Stimulated activated CD8-positive, alpha-beta memory T cell treated with anti-CD3 and anti-CD28 coated beads, Interleukin-4, amount 100 ng/mL, for 48 hours (primary cell): Measurements from ENCODE around the gene ARPC2.

ENCODE experiments used
- DNase-seq: peaks from one replicate; pipeline ENCODE4 v3.0.0-alpha.2; 2020

ARPC2 gene

GRCh38 chr2:218255446-218255845 is 38.5 kb downstream of the ARPC2 start:
- DNase-seq = no peak

DNA sequence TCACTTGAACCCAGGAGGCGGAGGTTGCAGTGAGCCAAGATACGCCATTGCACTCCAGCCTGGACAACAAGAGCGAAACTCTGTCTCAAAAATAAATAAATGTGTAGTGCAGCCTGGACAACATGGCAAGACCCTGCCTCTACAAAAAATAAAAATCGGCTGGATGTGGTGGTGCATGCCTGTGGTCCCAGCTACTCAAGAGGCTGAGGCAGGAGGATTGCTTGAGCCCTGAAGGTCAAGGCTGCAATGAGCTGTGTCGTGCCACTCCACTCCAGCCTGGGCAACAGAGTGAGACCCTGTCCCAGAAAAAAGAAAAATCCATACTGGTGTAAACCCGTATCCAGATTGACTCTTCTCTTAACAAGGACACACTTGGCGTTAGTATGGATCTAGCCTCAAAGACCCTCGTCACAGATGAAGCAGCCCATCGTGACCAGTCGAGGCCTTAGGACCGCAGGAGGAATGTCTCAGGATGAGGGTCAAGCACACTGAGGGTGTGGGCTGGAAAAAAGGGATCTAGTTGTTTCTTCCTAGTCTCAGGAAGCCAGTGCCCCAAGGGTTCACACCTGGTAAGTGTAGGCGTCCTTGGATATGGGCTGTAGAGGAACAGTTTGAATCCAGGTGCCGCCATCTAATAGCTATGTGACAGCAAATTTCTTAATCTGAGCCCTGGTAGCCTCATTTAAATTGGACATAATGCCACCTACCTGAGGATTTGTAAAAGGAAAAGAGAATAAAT is 39.8 kb downstream of the ARPC2 start:
- no peak for DNase-seq

- DNase-seq = peak; percentile 86
Measured at GRCh38 chr2:218257390-218257981, 40.5 kb downstream of the ARPC2 start.

- DNase-seq = no peak
Measured at GRCh38 chr2:218259099-218259961, 42.3 kb downstream of the ARPC2 start.

GRCh38 chr2:218260166-218260565 is 43.2 kb downstream of the ARPC2 start:
- no peak for DNase-seq

- no peak for DNase-seq
Measured at GRCh38 chr2:218260742-218261422, 43.9 kb downstream of the ARPC2 start, which contains the start of gene GPBAR1. GPBAR1 (plus strand) TSS chr2:218261015; CDS start chr2:218262725, 1,710 bp downstream.

GRCh38 chr2:218261423-218262236 is 44.6 kb downstream of the ARPC2 start:
- DNase-seq = no peak

- no peak for DNase-seq
Measured at GRCh38 chr2:218262237-218262600, 45.2 kb downstream of the ARPC2 start.

DNA sequence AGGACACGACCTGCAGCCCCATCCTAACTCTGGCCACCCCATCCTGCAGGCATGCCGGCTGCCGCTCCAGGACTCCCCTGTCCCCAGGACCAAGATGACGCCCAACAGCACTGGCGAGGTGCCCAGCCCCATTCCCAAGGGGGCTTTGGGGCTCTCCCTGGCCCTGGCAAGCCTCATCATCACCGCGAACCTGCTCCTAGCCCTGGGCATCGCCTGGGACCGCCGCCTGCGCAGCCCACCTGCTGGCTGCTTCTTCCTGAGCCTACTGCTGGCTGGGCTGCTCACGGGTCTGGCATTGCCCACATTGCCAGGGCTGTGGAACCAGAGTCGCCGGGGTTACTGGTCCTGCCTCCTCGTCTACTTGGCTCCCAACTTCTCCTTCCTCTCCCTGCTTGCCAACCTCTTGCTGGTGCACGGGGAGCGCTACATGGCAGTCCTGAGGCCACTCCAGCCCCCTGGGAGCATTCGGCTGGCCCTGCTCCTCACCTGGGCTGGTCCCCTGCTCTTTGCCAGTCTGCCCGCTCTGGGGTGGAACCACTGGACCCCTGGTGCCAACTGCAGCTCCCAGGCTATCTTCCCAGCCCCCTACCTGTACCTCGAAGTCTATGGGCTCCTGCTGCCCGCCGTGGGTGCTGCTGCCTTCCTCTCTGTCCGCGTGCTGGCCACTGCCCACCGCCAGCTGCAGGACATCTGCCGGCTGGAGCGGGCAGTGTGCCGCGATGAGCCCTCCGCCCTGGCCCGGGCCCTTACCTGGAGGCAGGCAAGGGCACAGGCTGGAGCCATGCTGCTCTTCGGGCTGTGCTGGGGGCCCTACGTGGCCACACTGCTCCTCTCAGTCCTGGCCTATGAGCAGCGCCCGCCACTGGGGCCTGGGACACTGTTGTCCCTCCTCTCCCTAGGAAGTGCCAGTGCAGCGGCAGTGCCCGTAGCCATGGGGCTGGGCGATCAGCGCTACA is 45.9 kb downstream of the ARPC2 start:
- no peak for DNase-seq

GRCh38 chr2:218263817-218264641 is 47.0 kb downstream of the ARPC2 start:
- no peak for DNase-seq

- DNase-seq = no peak
Measured at GRCh38 chr2:218264773-218265561, 48.0 kb downstream of the ARPC2 start.

GRCh38 chr2:218265626-218266025 is 48.6 kb downstream of the ARPC2 start:
- DNase-seq = no peak

DNA sequence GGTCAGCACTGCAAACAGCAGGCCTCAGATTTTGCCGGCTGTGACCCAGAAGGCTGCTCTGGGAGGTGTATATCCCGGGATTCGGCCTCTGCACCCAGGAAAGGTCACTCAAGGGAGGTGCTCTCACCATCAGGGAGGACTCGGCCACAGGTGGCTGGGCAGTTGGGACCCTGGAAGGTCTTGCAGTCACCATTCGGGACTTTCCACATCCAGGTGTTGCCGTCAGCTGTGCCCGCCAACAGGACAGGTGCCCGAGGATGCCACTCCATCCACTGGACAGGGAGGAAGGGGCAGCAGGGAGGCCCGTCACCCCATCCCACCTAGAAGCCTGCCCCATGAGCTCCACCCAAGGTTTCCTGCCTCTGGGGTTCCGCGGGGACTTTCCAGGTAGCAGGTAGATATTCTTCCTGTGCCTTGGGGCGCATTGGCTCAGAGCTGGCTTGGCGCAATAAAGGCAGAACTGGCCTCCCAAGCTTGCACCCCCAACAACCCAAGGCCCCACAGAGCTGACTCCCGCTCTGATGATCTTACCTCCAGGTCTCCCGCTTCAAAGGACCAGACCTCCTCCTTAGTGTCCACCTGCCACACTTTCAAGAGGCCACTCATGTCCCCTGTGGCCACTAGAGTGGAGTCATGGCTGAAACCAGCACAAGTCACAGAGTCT is 49.5 kb downstream of the ARPC2 start:
- DNase-seq = no peak

DNA sequence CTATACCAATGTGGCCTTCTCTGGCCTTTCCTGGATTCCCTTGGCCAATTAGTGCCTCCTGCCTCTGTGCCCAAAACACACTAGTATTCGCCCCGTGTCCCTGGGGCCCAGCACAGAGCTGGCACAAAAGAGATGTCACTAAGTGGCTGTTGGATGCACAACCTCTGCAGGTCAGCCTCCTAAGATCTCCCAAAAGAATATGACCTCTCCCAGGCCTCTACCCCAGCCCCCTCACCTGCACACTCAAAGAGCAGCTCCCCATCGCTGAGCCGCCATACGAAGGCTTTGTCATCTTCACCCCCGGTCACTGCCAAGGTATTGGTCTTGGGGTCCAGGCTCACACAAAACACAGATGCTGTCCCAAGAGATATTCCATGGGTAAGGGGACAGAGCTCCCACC is 50.3 kb downstream of the ARPC2 start:
- DNase-seq = no peak

GRCh38 chr2:218269900-218270720 is 53.1 kb downstream of the ARPC2 start, which contains the start of the genes AAMP and PNKD:
AAMP (minus strand) TSS chr2:218270137; CDS start chr2:218270086, 51 bp downstream.
PNKD (plus strand) TSS chr2:218270519; CDS start chr2:218270536, 17 bp downstream.
- DNase-seq = peak; percentile 100

- DNase-seq = no peak
Measured at GRCh38 chr2:218270721-218271486, 53.9 kb downstream of the ARPC2 start.

DNA sequence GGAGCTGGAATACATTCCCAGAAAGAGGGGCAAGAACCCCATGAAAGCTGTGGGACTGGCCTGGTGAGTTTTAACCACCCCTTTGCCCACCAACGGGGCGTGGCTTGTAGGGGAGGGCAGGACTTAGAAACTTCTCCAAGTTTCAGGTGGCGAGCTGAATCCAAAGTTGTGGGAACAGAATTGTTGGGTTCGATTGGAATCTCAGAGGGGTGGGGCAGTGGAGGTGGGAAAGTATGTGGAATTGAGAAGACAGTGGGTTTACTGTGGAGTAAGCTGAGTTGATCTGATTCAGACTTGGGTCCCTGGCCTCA is 54.5 kb downstream of the ARPC2 start:
- DNase-seq = no peak
